H9 (cell line): ENCODE data around the gene ITGA8. TPM values are rescaled to one million over a fixed set of nuclear protein-coding genes. Genes with fewer than 3 reads are reported as not detected.

ENCODE experiments used
- DNase-seq: peaks from one replicate; pipeline ENCODE4 v3.0.0-alpha.2; 2017
- H2AFZ ChIP-seq: one replicate; pipeline ENCODE4 v1.6.1; 2013; ENCODE audit warnings: mild to moderate bottlenecking, low read length, control low read depth, moderate library complexity
- H2AK5ac ChIP-seq: 2 replicates; pipeline ENCODE4 v1.6.1; 2013; ENCODE audit warnings: low read length, control low read depth, mixed read lengths; ENCODE audit not compliant: insufficient read length
- H2BK120ac ChIP-seq: one replicate; pipeline ENCODE4 v1.6.1; 2013; ENCODE audit warnings: low read depth, mild to moderate bottlenecking, low read length, control low read depth, inconsistent platforms; ENCODE audit not compliant: poor library complexity, severe bottlenecking
- H2BK12ac ChIP-seq: 2 replicates; pipeline ENCODE4 v1.6.1; 2013; ENCODE audit warnings: low read length, control low read depth, mixed read lengths, low read depth; ENCODE audit not compliant: insufficient read length
- H2BK15ac ChIP-seq: 2 replicates; pipeline ENCODE4 v1.6.1; 2013; ENCODE audit warnings: low read depth, low read length, control low read depth
- H2BK20ac ChIP-seq: one replicate; pipeline ENCODE4 v1.6.1; 2013; ENCODE audit warnings: low read depth, mild to moderate bottlenecking, low read length, control low read depth, inconsistent platforms; ENCODE audit not compliant: poor library complexity, severe bottlenecking
- H2BK5ac ChIP-seq: 2 replicates; pipeline ENCODE4 v1.6.1; 2013; ENCODE audit warnings: low read length, control low read depth, mixed read lengths; ENCODE audit not compliant: insufficient read length
- H3K14ac ChIP-seq: 2 replicates; pipeline ENCODE4 v1.6.1; 2013; ENCODE audit warnings: low read length, control low read depth; ENCODE audit not compliant: insufficient read depth
- H3K18ac ChIP-seq: 2 replicates; pipeline ENCODE4 v1.6.1; 2013; ENCODE audit warnings: low read depth, mild to moderate bottlenecking, mixed read lengths, low read length, control low read depth; ENCODE audit not compliant: insufficient read length
- H3K23ac ChIP-seq: 2 replicates; pipeline ENCODE4 v1.6.1; 2013; ENCODE audit warnings: low read length, control low read depth, mixed read lengths, low read depth; ENCODE audit not compliant: insufficient read length
- H3K23me2 ChIP-seq: 2 replicates; pipeline ENCODE4 v1.6.1; 2013; ENCODE audit warnings: low read depth, mild to moderate bottlenecking, mixed read lengths, low read length, control low read depth; ENCODE audit not compliant: insufficient read length, poor library complexity, severe bottlenecking
- H3K27ac ChIP-seq: 2 replicates; pipeline ENCODE4 v1.5.1; 2013; ENCODE audit warnings: low read length, control low read depth, mixed read lengths, low read depth; ENCODE audit not compliant: insufficient read length
- H3K27me3 ChIP-seq: 2 replicates; pipeline ENCODE4 v1.6.1; 2013; ENCODE audit warnings: low read length, control low read depth, inconsistent platforms; ENCODE audit not compliant: insufficient read depth
- H3K4ac ChIP-seq: 2 replicates; pipeline ENCODE4 v1.6.1; 2013; ENCODE audit warnings: low read depth, mild to moderate bottlenecking, control low read depth, inconsistent platforms, low read length, moderate library complexity
- H3K4me1 ChIP-seq: 2 replicates; pipeline ENCODE4 v1.6.1; 2013; ENCODE audit warnings: low read length, control low read depth, inconsistent platforms; ENCODE audit not compliant: insufficient read depth
- H3K4me2 ChIP-seq: 2 replicates; pipeline ENCODE4 v1.6.1; 2013; ENCODE audit warnings: low read length, control low read depth, mixed read lengths; ENCODE audit not compliant: insufficient read length, insufficient read depth
- H3K56ac ChIP-seq: 2 replicates; pipeline ENCODE4 v1.6.1; 2013; ENCODE audit warnings: low read depth, mild to moderate bottlenecking, mixed read lengths, low read length, control low read depth; ENCODE audit not compliant: insufficient read length
- H3K79me1 ChIP-seq: 2 replicates; pipeline ENCODE4 v1.6.1; 2013; ENCODE audit warnings: low read depth, mild to moderate bottlenecking, moderate library complexity, low read length, control low read depth, inconsistent platforms; ENCODE audit not compliant: insufficient read depth, poor library complexity, severe bottlenecking
- H3K79me2 ChIP-seq: 2 replicates; pipeline ENCODE4 v1.6.1; 2013; ENCODE audit warnings: low read length, control low read depth, inconsistent platforms; ENCODE audit not compliant: insufficient read depth
- H3K9ac ChIP-seq: 2 replicates; pipeline ENCODE4 v1.6.1; 2013; ENCODE audit warnings: low read length, control low read depth, mixed read lengths; ENCODE audit not compliant: insufficient read length; ENCODE audit errors: extremely low read depth
- H3K9me3 ChIP-seq: one replicate; pipeline ENCODE4 v1.6.1; 2013; ENCODE audit warnings: low read depth, low read length, inconsistent platforms; ENCODE audit not compliant: control insufficient read depth
- H3T11ph ChIP-seq: one replicate; pipeline ENCODE4 v1.6.1; 2013; ENCODE audit warnings: mild to moderate bottlenecking, low read length, control low read depth, inconsistent platforms
- H4K20me1 ChIP-seq: one replicate; pipeline ENCODE4 v1.6.1; 2013; ENCODE audit not compliant: control insufficient read depth, insufficient read length, insufficient read depth
- H4K5ac ChIP-seq: 2 replicates; pipeline ENCODE4 v1.6.1; 2013; ENCODE audit warnings: low read depth, mild to moderate bottlenecking, mixed read lengths, low read length, control low read depth; ENCODE audit not compliant: insufficient read length
- H4K8ac ChIP-seq: replicated peaks from 2 replicates; pipeline ENCODE4 v1.6.1; 2013; ENCODE audit warnings: low read length, control low read depth, mixed read lengths, low read depth; ENCODE audit not compliant: insufficient read length
- H4K91ac ChIP-seq: 2 replicates; pipeline ENCODE4 v1.6.1; 2013; ENCODE audit warnings: low read depth, mild to moderate bottlenecking, moderate library complexity, mixed read lengths, low read length, control low read depth; ENCODE audit not compliant: insufficient read length
- H3K27ac Mint-ChIP-seq, 3 experiments: 2 replicates in 2 of 3; 3 replicates in 1 of 3; pipeline ENCODE4 v1.8.0; 2020 to 2021; ENCODE audit warnings: mixed read lengths in 3 of 3, mild to moderate bottlenecking in 1 of 3, moderate library complexity in 1 of 3
- H3K27me3 Mint-ChIP-seq: 2 replicates; pipeline ENCODE4 v1.8.0; 2021; ENCODE audit warnings: low read depth, mild to moderate bottlenecking, moderate library complexity, mixed read lengths
- H3K36me3 Mint-ChIP-seq, 3 experiments: 2 replicates in 2 of 3; 3 replicates in 1 of 3; pipeline ENCODE4 v1.8.0; 2020 to 2021; ENCODE audit warnings: low read depth in 3 of 3, mixed read lengths in 3 of 3; ENCODE audit not compliant: insufficient read depth in 1 of 3
- H3K4me1 Mint-ChIP-seq, 2 experiments: 2 replicates each; pipeline ENCODE4 v1.8.0; 2020; ENCODE audit warnings: mixed read lengths in 2 of 2
- H3K4me3 Mint-ChIP-seq, 2 experiments: 2 replicates in 1 of 2; 3 replicates in 1 of 2; pipeline ENCODE4 v1.8.0; 2020 to 2021; ENCODE audit warnings: mild to moderate bottlenecking in 2 of 2, mixed read lengths in 2 of 2, moderate library complexity in 1 of 2
- H3K9me3 Mint-ChIP-seq, 2 experiments: 2 replicates in 1 of 2; 3 replicates in 1 of 2; pipeline ENCODE4 v1.8.0; 2020; ENCODE audit warnings: mild to moderate bottlenecking in 2 of 2, mixed read lengths in 2 of 2, moderate library complexity in 1 of 2
- CTCF ChIP-seq: fragments of 200-600 bp; sonication (generic); conservative IDR thresholded peaks from 3 replicates; pipeline ENCODE4 v1.8.0; 2021; ENCODE audit warnings: antibody characterized with exemption, mild to moderate bottlenecking
- WGBS: extraction: QIAGEN DNeasy Blood & Tissue Kit; methylation state at CpG from one replicate; pipeline ENCODE4 v1.1.7; 2013; ENCODE audit warnings: missing lambda C conversion rate, low lambda C conversion rate, mixed read lengths; ENCODE audit not compliant: insufficient read length; ENCODE audit errors: extremely low coverage; 5-methylcytosine and 5-hydroxymethylcytosine counted together
- total RNA-seq: library from RNA; stranded (reverse); gene quantifications from 2 replicates; pipeline ENCODE4 v1.2.1, GENCODE V29; 2021

ITGA8 gene
- total RNA-seq, 1 experiment from 2014 or later: not detected

- Histone ChIP-seq H3K27me3 (no peaks in the 10 kb centered on the region), H3K56ac (no peak overlapping the region), H3K4me2 (no peak overlapping the region), H3K23me2 (no peaks in the 10 kb centered on the region), H3K9ac (no peak overlapping the region), H4K91ac (no peak overlapping the region), H4K20me1 (no peaks in the 10 kb centered on the region), H2BK15ac (no peak overlapping the region), H3K14ac (no peak overlapping the region), H2BK120ac (no peak overlapping the region), H2AK5ac (no peak overlapping the region), H2BK12ac (no peak overlapping the region), H4K5ac (no peak overlapping the region), H3K18ac (no peak overlapping the region), H2AFZ (no peak overlapping the region), H3T11ph (no peak overlapping the region), H3K79me2 (no peaks in the 10 kb centered on the region), H3K79me1 (no peaks in the 10 kb centered on the region), H3K23ac (no peak overlapping the region), H3K9me3 (no peaks in the 10 kb centered on the region), H3K4ac (no peak overlapping the region), H2BK20ac (no peak overlapping the region), H4K8ac (no peak overlapping the region), H3K4me1 (no peaks in the 10 kb centered on the region), H3K27ac (no peak overlapping the region), H2BK5ac (no peak overlapping the region)
- DNase-seq: no peak
- H3K36me3 Mint-ChIP-seq: no peaks in the 10 kb centered on the region
- no peak for TF ChIP-seq CTCF
- H3K9me3 Mint-ChIP-seq: no peaks in the 10 kb centered on the region
- no peak overlapping the region for H3K27ac Mint-ChIP-seq
- no CpG with 5 or more reads among the region's 3 CpGs for WGBS
- H3K4me1 Mint-ChIP-seq: no peaks in the 10 kb centered on the region
- H3K27me3 Mint-ChIP-seq: peaks cover 2% of the 10 kb centered on the region; the same call in 1 of the 2 replicates
- no peak overlapping the region for H3K4me3 Mint-ChIP-seq
Observed at GRCh38 chr10:15620836-15621515, 98.7 kb downstream of the ITGA8 start.
